HG02885 (cell line): ENCODE data around the gene AGAP1.
"Not testable (repeated sequence)": the region's sequence is repeated elsewhere in the genome, so short reads cannot be mapped to it uniquely, and the experiment has no call there.

Experiments used
- ATAC-seq: cut with Tn5 transposase; IDR thresholded peaks from one replicate; pipeline ENCODE4 v1.9.1; 2021; ENCODE audit warnings: mild to moderate bottlenecking; ENCODE audit not compliant: unreplicated experiment, poor library complexity

AGAP1 gene

GRCh38 chr2:236080412-236080811 is 586.6 kb downstream of the AGAP1 start:
- no peak for ATAC-seq

GRCh38 chr2:236081171-236081570 is 587.3 kb downstream of the AGAP1 start:
- ATAC-seq = no peak

- ATAC-seq = no peak
Observed at GRCh38 chr2:236082061-236082460, 588.2 kb downstream of the AGAP1 start.

GRCh38 chr2:236083934-236084333 is 590.1 kb downstream of the AGAP1 start:
- ATAC-seq = no peak

- ATAC-seq = no peak
Observed at GRCh38 chr2:236085211-236085610, 591.4 kb downstream of the AGAP1 start.

- no peak for ATAC-seq
Observed at GRCh38 chr2:236085647-236086046, 591.8 kb downstream of the AGAP1 start.

GRCh38 chr2:236086403-236086970 is 592.6 kb downstream of the AGAP1 start:
- ATAC-seq = no peak

- no peak for ATAC-seq
Observed at GRCh38 chr2:236086971-236087465, 593.2 kb downstream of the AGAP1 start.

GRCh38 chr2:236088368-236089057 is 594.7 kb downstream of the AGAP1 start:
- no peak for ATAC-seq

- ATAC-seq = no peak
Observed at GRCh38 chr2:236089271-236090026, 595.6 kb downstream of the AGAP1 start.

GRCh38 chr2:236090027-236090382 is 596.2 kb downstream of the AGAP1 start:
- no peak for ATAC-seq

GRCh38 chr2:236090826-236091225 is 597.0 kb downstream of the AGAP1 start:
- not testable (repeated sequence) for ATAC-seq

GRCh38 chr2:236092714-236093113 is 598.9 kb downstream of the AGAP1 start:
- no peak for ATAC-seq

- ATAC-seq = no peak
Observed at GRCh38 chr2:236093134-236093533, 599.3 kb downstream of the AGAP1 start.

- no peak for ATAC-seq
Observed at GRCh38 chr2:236095504-236095903, 601.7 kb downstream of the AGAP1 start.

- ATAC-seq = no peak
Observed at GRCh38 chr2:236101311-236101950, 607.6 kb downstream of the AGAP1 start.

GRCh38 chr2:236102971-236103370 is 609.1 kb downstream of the AGAP1 start:
- ATAC-seq = no peak

- no peak for ATAC-seq
Observed at GRCh38 chr2:236103981-236104380, 610.1 kb downstream of the AGAP1 start.

- no peak for ATAC-seq
Observed at GRCh38 chr2:236105955-236106607, 612.2 kb downstream of the AGAP1 start.

GRCh38 chr2:236106761-236107160 is 612.9 kb downstream of the AGAP1 start:
- ATAC-seq = no peak
